Gastrocnemius medialis (tissue), 4 donors: ENCODE data around the gene ATP6V1F. TPM values are rescaled to one million over a fixed set of nuclear protein-coding genes. Genes with fewer than 3 reads are reported as not detected.
A peak's percentile ranks its signal among the peaks of the same experiment; 100 is the strongest.

Source experiments
- ATAC-seq, 2 donors: fragments of 150-250 bp; one replicate each; pipeline ENCODE4 v1.9.1; 2016
- DNase-seq, 2 donors: peaks; one replicate each; pipeline ENCODE4 v3.0.0-alpha.2; 2019
- H3K27ac ChIP-seq, 4 donors: fragments of 200-600 bp; sonication (generic); 1 replicate in 1 of 4; 2 replicates in 3 of 4; pipeline ENCODE4 v1.5.1; 2016 to 2018; ENCODE audit warnings: mild to moderate bottlenecking in 2 of 4, moderate library complexity in 1 of 4
- H3K27me3 ChIP-seq, 3 donors: fragments of 200-600 bp; sonication (generic) in 2 of 3; 1 replicate in 1 of 3; 2 replicates in 2 of 3; pipeline versions ENCODE4 v1.5.1 to v1.6.0; 2016 to 2019; ENCODE audit warnings: mild to moderate bottlenecking in 1 of 3, moderate library complexity in 1 of 3
- H3K36me3 ChIP-seq, 2 donors: fragments of 200-600 bp; sonication (generic) in 1 of 2; one replicate each; pipeline ENCODE4 v1.5.1; 2017 to 2018
- H3K4me1 ChIP-seq, 2 donors: fragments of 200-600 bp; sonication (generic) in 1 of 2; one replicate each; pipeline ENCODE4 v1.5.1; 2016 to 2017; ENCODE audit warnings: mild to moderate bottlenecking in 2 of 2
- H3K4me3 ChIP-seq, 4 donors: fragments of 200-600 bp; sonication (generic) in 3 of 4; 1 replicate in 1 of 4; 2 replicates in 3 of 4; pipeline ENCODE4 v1.5.1; 2016 to 2019; ENCODE audit warnings: mild to moderate bottlenecking in 2 of 4
- H3K9me3 ChIP-seq, 3 donors: fragments of 200-600 bp; sonication (generic) in 2 of 3; 1 replicate in 1 of 3; 2 replicates in 2 of 3; pipeline ENCODE4 v1.5.1; 2016 to 2019
- POLR2A ChIP-seq, 2 donors: fragments of 450-650 bp; IDR thresholded peaks; one replicate each; pipeline ENCODE4 v1.6.1; 2017; ENCODE audit warnings: antibody characterized with exemption in 2 of 2, mild to moderate bottlenecking in 2 of 2, moderate library complexity in 2 of 2
- in situ Hi-C, 4 donors: fragments of 200-750 bp; cut with MboI; loops; one replicate each; pipeline versions ENCODE4 v1.15.0 to v1.8.0; 2017; ENCODE audit warnings: low sequenced_read_pairs in 4 of 4
- intact Hi-C: fragments of 100-400 bp; cut with DNase I; formaldehyde crosslinking; loops from one replicate; pipeline ENCODE4 v1.15.1; 2023; ENCODE audit warnings: low total_unique reads
- total RNA-seq, 4 donors: library from RNA; depleted of rRNA; stranded (reverse); fragments of >200 nt; gene quantifications; one replicate each; pipeline versions ENCODE4 v1.1.0 to v1.2.3, GENCODE V29; 2016
- TF ChIP-seq, protein P1 (sequence below), 5 experiments: fragments of 450-650 bp in 3 of 5; fragments of 200-600 bp in 2 of 5; sonication (generic) in 2 of 5; IDR thresholded peaks in 4 of 5; conservative IDR thresholded peaks in 1 of 5; 1 replicate in 4 of 5; 2 replicates in 1 of 5; pipeline ENCODE4 v1.5.1; 2016 to 2019; ENCODE audit warnings: antibody characterized with exemption in 5 of 5, mild to moderate bottlenecking in 3 of 5, moderate library complexity in 3 of 5

Gene ATP6V1F
- total RNA-seq, 4 donors from 2014 or later = 79.3 to 99.2 (median 82.3) TPM

GRCh38 chr7:128842674-128843641 lies 19.7 kb upstream of the ATP6V1F start:
- Histone ChIP-seq H3K9me3 (no peaks in the 10 kb centered on the region), H3K36me3 (peaks cover 0 to 98% of the 10 kb centered on the region in 2 donors), H3K27me3 (no peaks in the 10 kb centered on the region), H3K27ac (peak overlapping the region; percentile 92 to 99 (median 98)), H3K4me1 (peaks cover 13 to 24% of the 10 kb centered on the region in 2 donors), H3K4me3 (no peak overlapping the region)
- peak in 1 of 2 donors; percentile 3 for ATAC-seq
- DNase-seq = peak in 1 of 2 donors; percentile 70
- intact Hi-C loops = loop anchor here (2.0 kb wide), 1 partner anchor 20 kb away; the partner anchor contains the start of gene ATP6V1F
- in situ Hi-C loops = no loop called here
- TF ChIP-seq POLR2A (IDR thresholded peaks at IDR 0.05) = no peak
- TF ChIP-seq, protein P1, sequence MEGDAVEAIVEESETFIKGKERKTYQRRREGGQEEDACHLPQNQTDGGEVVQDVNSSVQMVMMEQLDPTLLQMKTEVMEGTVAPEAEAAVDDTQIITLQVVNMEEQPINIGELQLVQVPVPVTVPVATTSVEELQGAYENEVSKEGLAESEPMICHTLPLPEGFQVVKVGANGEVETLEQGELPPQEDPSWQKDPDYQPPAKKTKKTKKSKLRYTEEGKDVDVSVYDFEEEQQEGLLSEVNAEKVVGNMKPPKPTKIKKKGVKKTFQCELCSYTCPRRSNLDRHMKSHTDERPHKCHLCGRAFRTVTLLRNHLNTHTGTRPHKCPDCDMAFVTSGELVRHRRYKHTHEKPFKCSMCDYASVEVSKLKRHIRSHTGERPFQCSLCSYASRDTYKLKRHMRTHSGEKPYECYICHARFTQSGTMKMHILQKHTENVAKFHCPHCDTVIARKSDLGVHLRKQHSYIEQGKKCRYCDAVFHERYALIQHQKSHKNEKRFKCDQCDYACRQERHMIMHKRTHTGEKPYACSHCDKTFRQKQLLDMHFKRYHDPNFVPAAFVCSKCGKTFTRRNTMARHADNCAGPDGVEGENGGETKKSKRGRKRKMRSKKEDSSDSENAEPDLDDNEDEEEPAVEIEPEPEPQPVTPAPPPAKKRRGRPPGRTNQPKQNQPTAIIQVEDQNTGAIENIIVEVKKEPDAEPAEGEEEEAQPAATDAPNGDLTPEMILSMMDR (IDR thresholded peaks at IDR 0.05 in 4 of 5, conservative IDR thresholded peaks at IDR 0.05 in 1 of 5) = no peak

DNA sequence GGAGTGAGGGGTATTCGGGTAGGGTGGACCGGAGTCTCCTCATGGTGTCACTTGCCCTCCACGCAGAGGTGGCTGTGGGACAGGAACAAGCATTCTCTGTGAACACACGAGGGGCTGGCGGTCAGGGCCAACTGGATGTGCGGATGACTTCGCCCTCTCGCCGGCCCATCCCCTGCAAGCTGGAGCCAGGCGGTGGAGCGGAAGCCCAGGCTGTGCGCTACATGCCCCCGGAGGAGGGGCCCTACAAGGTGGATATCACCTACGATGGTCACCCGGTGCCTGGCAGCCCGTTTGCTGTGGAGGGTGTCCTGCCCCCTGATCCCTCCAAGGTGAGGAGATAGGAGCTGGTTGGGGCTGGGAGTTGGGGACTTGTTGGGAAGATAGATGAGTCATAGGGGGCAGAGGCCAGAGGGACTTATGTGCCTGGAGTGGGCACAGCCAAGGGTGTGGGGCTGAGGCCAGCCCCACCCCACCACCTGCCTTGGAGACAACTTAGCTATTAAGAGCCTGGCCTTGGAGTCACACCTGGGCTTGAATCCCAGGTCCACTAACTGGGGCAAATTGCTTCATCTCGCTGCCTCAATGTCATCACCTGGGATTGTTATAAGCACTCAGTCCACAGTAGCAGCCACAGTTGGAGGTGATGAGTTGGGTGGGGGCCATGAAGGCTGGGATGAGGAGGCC lies 18.6 kb upstream of the ATP6V1F start:
- DNase-seq (peak; percentile 71 to 94), ATAC-seq (peak; percentile 65 to 76)
- TF ChIP-seq, protein P1 (IDR thresholded peaks at IDR 0.05 in 4 of 5, conservative IDR thresholded peaks at IDR 0.05 in 1 of 5) = no peak
- TF ChIP-seq POLR2A (IDR thresholded peaks at IDR 0.05) = peak in 1 of 2 donors; percentile 42
- peaks cover 11 to 13% of the 10 kb centered on the region in 2 donors for H3K4me1 ChIP-seq
- H3K4me3 ChIP-seq = no peak overlapping the region
- no peaks in the 10 kb centered on the region for H3K9me3 ChIP-seq
- in situ Hi-C loops = no loop called here
- H3K27ac ChIP-seq = peak overlapping the region; percentile 92 to 99 (median 98)
- intact Hi-C loops = loop anchor here (2.0 kb wide), 1 partner anchor 19 kb away; the partner anchor contains the start of gene ATP6V1F
- H3K27me3 ChIP-seq = no peaks in the 10 kb centered on the region
- peaks cover 0 to 98% of the 10 kb centered on the region in 2 donors for H3K36me3 ChIP-seq

- Histone ChIP-seq H3K9me3 (no peaks in the 10 kb centered on the region), H3K36me3 (peaks cover 0 to 98% of the 10 kb centered on the region in 2 donors), H3K27ac (peak overlapping the region; percentile 92 to 99 (median 98)), H3K4me1 (peaks cover 6 to 13% of the 10 kb centered on the region in 2 donors), H3K4me3 (no peak overlapping the region), H3K27me3 (no peaks in the 10 kb centered on the region)
- TF ChIP-seq, protein P1 (IDR thresholded peaks at IDR 0.05 in 4 of 5, conservative IDR thresholded peaks at IDR 0.05 in 1 of 5) = no peak
- no peak for TF ChIP-seq POLR2A (IDR thresholded peaks at IDR 0.05)
- ATAC-seq = no peak
- no peak for DNase-seq
- in situ Hi-C loops (no loop called here), intact Hi-C loops (no loop called here)
Observed at GRCh38 chr7:128844777-128845311, 17.8 kb upstream of the ATP6V1F start.

- Histone ChIP-seq H3K4me1 (peaks cover 6 to 13% of the 10 kb centered on the region in 2 donors), H3K27me3 (no peaks in the 10 kb centered on the region), H3K36me3 (peaks cover 0 to 98% of the 10 kb centered on the region in 2 donors), H3K27ac (peak overlapping the region; percentile 92 to 99 (median 98)), H3K9me3 (no peaks in the 10 kb centered on the region), H3K4me3 (no peak overlapping the region)
- intact Hi-C loops (no loop called here), in situ Hi-C loops (no loop called here)
- DNase-seq = no peak
- TF ChIP-seq, protein P1 (IDR thresholded peaks at IDR 0.05 in 4 of 5, conservative IDR thresholded peaks at IDR 0.05 in 1 of 5) = no peak
- TF ChIP-seq POLR2A (IDR thresholded peaks at IDR 0.05) = no peak
- ATAC-seq = no peak
Observed at GRCh38 chr7:128845475-128845874, 17.2 kb upstream of the ATP6V1F start.
